ENCODE results near the gene AP2M1. TPM values are rescaled to one million over a fixed set of nuclear protein-coding genes. Genes with fewer than 3 reads are reported as not detected.

AP2M1 gene
- total RNA-seq, 8 experiments from 2014 or later, result 218 to 443 (median 274) TPM

DNA sequence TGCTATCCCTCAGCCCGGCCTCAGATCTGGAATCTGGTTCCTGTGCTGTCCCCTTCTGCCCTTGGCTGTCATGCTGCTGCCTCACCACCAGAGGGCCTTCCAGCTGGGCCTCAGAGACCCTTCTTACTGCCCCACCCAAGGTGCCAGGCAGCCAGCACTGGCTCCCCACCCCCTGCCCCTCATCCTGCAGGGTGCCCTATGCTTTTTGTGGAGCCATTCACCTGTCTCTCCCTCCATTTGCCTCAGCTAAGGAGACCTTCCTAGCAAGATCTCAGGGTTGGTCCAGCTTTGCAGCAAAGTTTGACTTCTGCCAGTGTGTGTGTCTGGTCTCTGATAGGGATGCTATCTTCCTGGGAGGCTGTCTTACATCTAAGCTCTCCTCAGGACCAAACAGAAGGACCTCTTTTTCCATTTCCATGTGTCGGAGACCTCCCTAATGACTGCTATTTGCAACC lies 52.9 kb downstream of the AP2M1 start:
- 0 to 67% (median 38%) methylated on average over 1 to 2 of the region's 2 CpGs; no CpG with 5 or more reads in 7 of the 10 experiments for WGBS, 10 experiments
- in situ Hi-C loops (cut with MboI; ENCODE audit: low pct_unique_long_range_greater_than_20kb in 2 of 9, low sequenced_read_pairs in 9 of 9, unreplicated experiment in 9 of 9), result no loop called here
- Histone ChIP-seq H3K4me1 (replicated peaks in 1 of 2) (no peaks in the 10 kb centered on the region), H3K27ac (no peak overlapping the region), H3K4me3 (no peak overlapping the region)
- peak in 3 of 8 experiments; percentile 27 to 40 (median 34) for ATAC-seq (replicated peaks in 6 of 8)

DNA sequence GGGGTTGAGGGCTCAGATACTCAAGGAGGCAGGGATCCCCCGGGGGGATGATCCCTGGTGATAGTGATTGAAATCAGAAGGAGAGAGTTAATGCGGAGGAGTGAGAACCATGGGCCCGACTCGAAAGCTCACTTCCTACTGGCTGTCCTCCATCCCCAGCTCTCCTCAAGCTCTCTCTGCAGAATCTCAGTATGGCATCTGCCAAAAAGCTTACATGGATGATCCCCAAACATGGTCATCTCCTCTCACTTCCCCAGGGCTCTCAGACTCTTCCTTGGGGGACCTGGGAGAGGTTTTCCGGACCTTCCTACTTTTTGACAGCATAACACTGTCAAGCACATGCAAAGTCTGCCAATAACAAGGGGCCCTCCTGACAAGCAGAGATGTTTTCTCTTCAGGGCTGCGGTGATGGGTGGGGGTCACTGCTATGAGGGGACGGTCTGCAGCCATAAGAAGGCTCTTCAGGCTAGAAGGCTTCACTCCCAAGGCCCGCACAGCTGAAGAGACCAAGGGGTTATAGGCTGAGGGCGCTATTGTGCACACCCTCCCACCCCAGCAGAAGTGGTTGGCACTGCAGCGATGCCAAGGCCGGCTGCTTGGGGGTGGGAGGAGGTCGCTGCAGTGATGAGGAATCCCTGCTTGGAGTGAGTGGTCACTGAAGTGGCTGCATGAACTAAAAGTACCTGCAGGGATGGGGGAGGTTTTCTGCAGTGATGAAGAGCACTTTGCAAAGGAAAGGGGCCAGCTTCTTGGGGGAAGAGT lies 53.9 kb downstream of the AP2M1 start:
- peak overlapping the region in 1 of 5 donors; percentile 45 for H3K4me3 ChIP-seq

DNA sequence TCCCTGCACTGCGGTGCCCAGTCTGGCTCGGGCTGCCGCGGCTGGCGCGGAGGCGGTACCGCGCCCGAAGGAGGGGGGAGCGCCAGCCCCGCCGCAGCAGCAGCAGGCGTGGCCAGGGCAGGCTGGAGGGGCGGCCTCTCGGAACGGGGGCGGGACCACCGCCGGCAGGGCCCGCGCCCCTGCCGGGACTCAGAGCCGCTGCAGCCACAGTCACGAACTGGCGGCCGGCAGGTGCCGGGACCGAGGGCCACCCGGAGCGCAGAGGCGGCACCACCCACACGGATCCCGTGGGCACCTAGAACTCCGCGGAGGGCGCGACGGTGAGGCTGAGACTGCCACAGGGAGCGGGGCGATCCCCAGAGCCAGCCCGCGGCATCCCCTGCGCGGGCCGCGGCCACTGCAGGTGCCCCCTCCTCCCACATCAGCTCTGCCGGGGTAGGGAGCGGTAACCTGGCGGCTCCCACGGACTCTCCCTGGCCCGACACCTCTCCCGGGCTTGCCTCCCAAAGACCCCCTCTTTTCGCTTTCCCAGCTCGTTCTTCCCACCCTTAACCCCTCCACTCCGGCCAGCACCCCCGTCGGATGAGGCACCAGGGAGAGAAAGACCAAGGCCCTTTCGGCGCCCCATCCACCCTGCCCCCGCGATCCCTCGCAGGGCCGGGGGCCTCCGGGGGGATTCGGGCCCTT lies 54.9 kb downstream of the AP2M1 start, which contains the start of gene VWA5B2:
Gene VWA5B2, plus strand, starts transcription at position 192 of the 687 bp plus-strand sequence. CDS start 944 bp downstream, outside the sequence.
- ATAC-seq (replicated peaks in 6 of 8), result peak; percentile 83 to 96 (median 92)
- no peak within 1 kb of the TSS for H3K27ac ChIP-seq
- H3K4me1 ChIP-seq (replicated peaks in 1 of 2), result no peaks in the 10 kb centered on the region
- peak within 1 kb of the TSS; percentile 32 to 45 (median 40) for H3K4me3 ChIP-seq
- 4 to 5% methylated on average over 5 to 10 of the region's 66 CpGs; no CpG with 5 or more reads in 8 of the 10 experiments for WGBS, 10 experiments
- in situ Hi-C loops (cut with MboI; ENCODE audit: low pct_unique_long_range_greater_than_20kb in 2 of 9, low sequenced_read_pairs in 9 of 9, unreplicated experiment in 9 of 9), result no loop called here

More for the DNA sequence above, 53.9 kb downstream of the AP2M1 start:
- WGBS, 10 experiments, result 0 to 83% (median 45%) methylated on average over 1 to 8 of the region's 12 CpGs; no CpG with 5 or more reads in 2 of the 10 experiments
- H3K4me1 ChIP-seq (replicated peaks in 1 of 2), result no peaks in the 10 kb centered on the region
- peak in 4 of 8 experiments; percentile 1 to 6 (median 2) for ATAC-seq (replicated peaks in 6 of 8)
- no peak overlapping the region for H3K27ac ChIP-seq
- in situ Hi-C loops (cut with MboI; ENCODE audit: low pct_unique_long_range_greater_than_20kb in 2 of 9, low sequenced_read_pairs in 9 of 9, unreplicated experiment in 9 of 9), result no loop called here

DNA sequence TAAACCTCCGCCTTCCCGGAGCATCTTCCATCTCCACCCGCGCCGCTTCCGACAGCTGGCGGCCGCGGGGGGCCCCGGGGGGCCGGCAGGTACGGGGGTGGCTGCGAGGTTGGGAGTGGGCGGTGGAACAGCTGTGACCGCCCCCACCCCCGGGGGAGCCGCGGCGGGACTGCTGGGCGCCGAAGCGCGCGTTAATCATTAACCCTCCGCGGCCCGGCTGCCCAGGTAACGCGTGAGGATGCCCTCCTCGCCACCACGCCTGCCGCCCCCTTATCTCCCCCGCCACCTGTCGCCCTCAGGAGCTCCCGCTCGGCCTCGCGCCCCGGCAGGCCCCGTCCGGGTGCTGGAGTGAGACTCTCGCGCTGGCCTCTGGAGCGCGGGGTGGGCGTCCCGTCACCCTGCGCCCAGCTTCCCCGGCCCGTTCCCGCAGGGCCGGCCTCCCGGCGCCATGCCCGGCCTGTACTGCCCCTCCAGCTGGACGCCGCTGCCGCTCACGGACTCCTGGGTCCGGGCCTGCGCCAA lies 55.5 kb downstream of the AP2M1 start:
- no CpG with 5 or more reads among the region's 61 CpGs for WGBS, 10 experiments
- Histone ChIP-seq H3K4me1 (replicated peaks in 1 of 2) (no peaks in the 10 kb centered on the region), H3K27ac (no peak overlapping the region), H3K4me3 (peak overlapping the region; percentile 32 to 45 (median 40))
- ATAC-seq (replicated peaks in 6 of 8), result peak in 3 of 8 experiments; percentile 1 to 5 (median 5)
- in situ Hi-C loops (cut with MboI; ENCODE audit: low pct_unique_long_range_greater_than_20kb in 2 of 9, low sequenced_read_pairs in 9 of 9, unreplicated experiment in 9 of 9), result no loop called here

DNA sequence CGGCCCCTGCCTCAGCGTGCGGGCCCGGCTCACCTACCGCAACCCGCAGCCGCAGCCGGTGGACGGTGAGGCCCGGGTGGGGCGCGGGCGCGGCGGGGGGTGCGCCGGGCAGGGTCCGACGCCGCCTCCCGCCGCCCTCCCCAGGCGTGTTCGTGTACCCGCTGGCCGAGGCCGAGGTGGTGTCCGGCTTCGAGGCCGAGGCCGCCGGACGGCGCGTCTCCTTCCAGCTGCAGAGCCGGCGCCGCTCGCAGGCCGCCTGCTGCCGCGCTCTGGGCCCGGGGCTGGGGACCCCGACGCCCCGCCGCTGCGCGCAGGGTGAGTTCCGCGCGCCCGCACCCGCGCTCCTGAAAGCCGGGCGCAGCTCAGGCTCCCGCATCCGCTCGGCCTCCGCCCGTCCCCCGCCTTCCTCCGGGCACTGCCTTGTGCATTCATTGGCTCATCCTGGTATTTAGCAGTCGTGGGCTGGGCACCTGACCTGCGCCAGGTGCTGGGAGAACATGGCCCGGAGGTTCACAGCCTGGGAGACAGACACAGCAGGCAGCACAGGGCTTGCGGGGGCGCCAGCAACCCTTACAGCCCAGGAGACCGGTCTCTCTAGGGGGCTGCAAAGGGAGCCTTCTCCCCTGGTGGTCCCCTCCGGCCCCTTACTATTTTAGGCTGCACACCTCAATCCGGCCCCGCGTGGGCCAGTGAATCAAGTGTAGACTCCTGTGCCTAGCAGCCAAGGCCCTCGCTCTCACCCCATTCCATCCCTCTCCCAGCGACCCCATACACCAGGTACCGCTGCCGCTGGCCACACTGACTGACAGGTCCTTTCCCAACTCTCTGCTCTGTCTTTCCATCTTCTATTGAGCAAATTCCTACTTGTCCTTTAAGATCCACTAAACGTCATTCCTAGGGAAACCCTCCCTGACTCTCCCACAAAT lies 56.2 kb downstream of the AP2M1 start:
- 0 to 62% (median 11%) methylated on average over 1 to 19 of the region's 79 CpGs; no CpG with 5 or more reads in 3 of the 10 experiments for WGBS, 10 experiments
- no peak overlapping the region for H3K27ac ChIP-seq
- ATAC-seq (replicated peaks in 6 of 8), result no peak
- peak overlapping the region; percentile 32 to 45 (median 40) for H3K4me3 ChIP-seq
- in situ Hi-C loops (cut with MboI; ENCODE audit: low pct_unique_long_range_greater_than_20kb in 2 of 9, low sequenced_read_pairs in 9 of 9, unreplicated experiment in 9 of 9), result no loop called here
- H3K4me1 ChIP-seq (replicated peaks in 1 of 2), result no peaks in the 10 kb centered on the region

DNA sequence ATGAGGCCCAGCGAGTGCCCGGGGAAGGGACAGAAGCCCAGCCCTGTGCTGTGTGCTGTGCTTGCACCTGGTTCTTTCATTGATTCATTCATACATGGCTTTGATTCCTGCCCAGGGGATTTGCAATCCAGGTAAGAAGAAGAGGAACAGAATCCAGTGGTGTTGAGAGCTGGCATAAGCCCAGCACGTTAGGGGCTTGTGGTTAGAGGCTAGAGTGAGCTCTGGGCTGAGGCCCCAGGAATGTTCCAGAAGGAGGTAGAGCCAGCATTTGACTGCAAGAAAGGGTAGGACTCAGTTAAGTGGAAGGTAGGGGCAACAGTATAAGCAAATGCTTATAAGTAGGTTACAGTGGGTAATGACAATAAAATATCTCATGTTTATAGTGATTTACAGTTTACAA lies 57.0 kb downstream of the AP2M1 start:
- no peak overlapping the region for H3K4me3 ChIP-seq
- no peak overlapping the region for H3K27ac ChIP-seq
- no peak for ATAC-seq (replicated peaks in 6 of 8)
- no peaks in the 10 kb centered on the region for H3K4me1 ChIP-seq (replicated peaks in 1 of 2)
- 0 to 80% (median 57%) methylated on average over 1 to 3 of the region's 3 CpGs; no CpG with 5 or more reads in 5 of the 10 experiments for WGBS, 10 experiments
- in situ Hi-C loops (cut with MboI; ENCODE audit: low pct_unique_long_range_greater_than_20kb in 2 of 9, low sequenced_read_pairs in 9 of 9, unreplicated experiment in 9 of 9), result no loop called here

DNA sequence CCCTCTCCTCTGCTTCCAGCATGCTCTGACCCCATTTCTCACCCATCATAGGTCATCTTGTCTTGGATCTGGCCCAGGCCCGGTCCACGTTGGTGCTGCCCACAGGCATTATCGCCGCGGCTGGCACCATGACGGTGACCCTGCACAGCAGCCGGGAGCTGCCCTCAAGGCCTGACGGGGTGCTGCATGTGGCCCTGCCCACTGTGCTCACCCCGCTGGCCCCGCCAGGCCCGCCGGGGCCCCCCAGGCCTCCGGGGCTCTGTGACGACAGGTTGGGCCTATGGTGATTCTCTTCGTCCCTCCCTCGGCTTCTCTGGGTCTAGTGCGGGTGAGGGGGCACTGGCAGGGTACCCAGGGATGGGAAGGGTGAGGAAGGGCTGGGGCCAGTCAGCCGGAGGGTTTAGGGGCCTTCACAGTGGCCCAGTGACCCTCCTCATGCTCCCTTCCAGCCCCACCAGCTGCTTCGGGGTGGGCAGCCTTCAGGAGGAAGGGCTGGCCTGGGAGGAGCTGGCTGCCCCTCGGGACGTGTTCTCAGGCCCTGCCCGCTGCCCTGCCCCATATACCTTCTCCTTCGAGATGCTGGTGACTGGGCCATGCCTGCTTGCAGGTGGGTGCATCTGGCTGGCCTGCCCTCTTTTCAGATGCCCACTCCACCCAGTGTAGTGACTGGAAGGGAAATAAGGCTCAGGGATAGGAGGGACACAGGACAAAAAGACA lies 58.6 kb downstream of the AP2M1 start:
- 60 to 84% (median 80%) methylated on average over 1 to 9 of the region's 23 CpGs; no CpG with 5 or more reads in 6 of the 10 experiments for WGBS, 10 experiments
- Histone ChIP-seq H3K27ac (no peak overlapping the region), H3K4me1 (replicated peaks in 1 of 2) (no peaks in the 10 kb centered on the region), H3K4me3 (no peak overlapping the region)
- no peak for ATAC-seq (replicated peaks in 6 of 8)
- in situ Hi-C loops (cut with MboI; ENCODE audit: low pct_unique_long_range_greater_than_20kb in 2 of 9, low sequenced_read_pairs in 9 of 9, unreplicated experiment in 9 of 9), result no loop called here

Other genes with a start within 250 kb of the AP2M1 start
- 10 to 100 TPM; 25.7 to 93.7 (median 36.4) TPM for gene ABCC5, start 157.0 kb upstream of the AP2M1 start, total RNA-seq
- not detected for gene HTR3D, start 143.1 kb upstream of the AP2M1 start, total RNA-seq
- gene HTR3C, start 121.8 kb upstream of the AP2M1 start, total RNA-seq, result not detected
- under 1 TPM in 7 of 8 experiments, not detected in 1; 0.05 to 0.49 (median 0.25) TPM for gene HTR3E, start 77.8 kb upstream of the AP2M1 start, total RNA-seq
- gene EIF2B5, start 39.5 kb upstream of the AP2M1 start, total RNA-seq, result 10 to 100 TPM; 24.7 to 60.9 (median 37.4) TPM
- gene DVL3, start 19.5 kb upstream of the AP2M1 start, total RNA-seq, result 10 to 100 TPM; 23.1 to 64.8 (median 34.6) TPM
- gene ABCF3, start 11.3 kb downstream of the AP2M1 start, total RNA-seq, result 10 to 100 TPM; 21.6 to 67.9 (median 40.6) TPM
- gene VWA5B2, start 54.7 kb downstream of the AP2M1 start, total RNA-seq, result 1 to 10 TPM in 5 of 8 experiments, under 1 TPM in 3; 0.36 to 3.3 (median 1.7) TPM
- gene ALG3, start 74.1 kb downstream of the AP2M1 start, total RNA-seq, result 10 to 100 TPM; 19.9 to 65.3 (median 42.0) TPM
- 10 to 100 TPM in 2 of 8 experiments, 1 to 10 TPM in 6; 4.6 to 15.0 (median 8.0) TPM for gene EEF1AKMT4, start 74.8 kb downstream of the AP2M1 start, total RNA-seq
- gene CAMK2N2, start 86.7 kb downstream of the AP2M1 start, total RNA-seq, result 10 to 100 TPM in 1 of 8 experiments, 1 to 10 TPM in 4, under 1 TPM in 1, not detected in 2; 0.31 to 16.2 (median 6.5) TPM
- 1 to 10 TPM in 1 of 8 experiments, under 1 TPM in 6, not detected in 1; 0.05 to 1.1 (median 0.46) TPM for gene ECE2, start 101.2 kb downstream of the AP2M1 start, total RNA-seq
- gene PSMD2, start 124.4 kb downstream of the AP2M1 start, total RNA-seq, result 100 to 1,000 TPM; 130 to 248 (median 185) TPM
- gene EIF4G1, start 139.8 kb downstream of the AP2M1 start, total RNA-seq, result 100 to 1,000 TPM; 103 to 454 (median 182) TPM
- gene FAM131A, start 162.7 kb downstream of the AP2M1 start, total RNA-seq, result 10 to 100 TPM in 6 of 8 experiments, 1 to 10 TPM in 2; 7.1 to 46.1 (median 30.7) TPM
- gene CLCN2, start 186.8 kb downstream of the AP2M1 start, total RNA-seq, result 10 to 100 TPM in 5 of 8 experiments, 1 to 10 TPM in 3; 6.1 to 30.9 (median 13.1) TPM
- gene POLR2H, start 186.9 kb downstream of the AP2M1 start, total RNA-seq, result 100 to 1,000 TPM in 3 of 8 experiments, 10 to 100 TPM in 5; 61.7 to 120 (median 98.1) TPM
- 1 to 10 TPM in 2 of 8 experiments, under 1 TPM in 6; 0.22 to 1.4 (median 0.53) TPM for gene THPO, start 203.4 kb downstream of the AP2M1 start, total RNA-seq
- 10 to 100 TPM in 1 of 8 experiments, 1 to 10 TPM in 7; 1.1 to 17.5 (median 4.5) TPM for gene CHRD, start 205.2 kb downstream of the AP2M1 start, total RNA-seq